Skin of body (tissue), 2 donors: ENCODE data around the gene ULK1. TPM values are rescaled to one million over a fixed set of nuclear protein-coding genes. Genes with fewer than 3 reads are reported as not detected.
"Not testable (repeated sequence)": the region's sequence is repeated elsewhere in the genome, so short reads cannot be mapped to it uniquely, and the experiment has no call there.

Experiments
- DNase-seq: peaks from one replicate; lab custom pipeline; 2025; lab: John Stamatoyannopoulos, UW
- total RNA-seq: library from RNA; depleted of rRNA; stranded (reverse); fragments of >200 nt; gene quantifications from one replicate; pipeline ENCODE4 v1.2.3, GENCODE V29; 2014

ULK1 gene
- total RNA-seq, 1 donor from 2014 or later, result 12.3 TPM

DNA sequence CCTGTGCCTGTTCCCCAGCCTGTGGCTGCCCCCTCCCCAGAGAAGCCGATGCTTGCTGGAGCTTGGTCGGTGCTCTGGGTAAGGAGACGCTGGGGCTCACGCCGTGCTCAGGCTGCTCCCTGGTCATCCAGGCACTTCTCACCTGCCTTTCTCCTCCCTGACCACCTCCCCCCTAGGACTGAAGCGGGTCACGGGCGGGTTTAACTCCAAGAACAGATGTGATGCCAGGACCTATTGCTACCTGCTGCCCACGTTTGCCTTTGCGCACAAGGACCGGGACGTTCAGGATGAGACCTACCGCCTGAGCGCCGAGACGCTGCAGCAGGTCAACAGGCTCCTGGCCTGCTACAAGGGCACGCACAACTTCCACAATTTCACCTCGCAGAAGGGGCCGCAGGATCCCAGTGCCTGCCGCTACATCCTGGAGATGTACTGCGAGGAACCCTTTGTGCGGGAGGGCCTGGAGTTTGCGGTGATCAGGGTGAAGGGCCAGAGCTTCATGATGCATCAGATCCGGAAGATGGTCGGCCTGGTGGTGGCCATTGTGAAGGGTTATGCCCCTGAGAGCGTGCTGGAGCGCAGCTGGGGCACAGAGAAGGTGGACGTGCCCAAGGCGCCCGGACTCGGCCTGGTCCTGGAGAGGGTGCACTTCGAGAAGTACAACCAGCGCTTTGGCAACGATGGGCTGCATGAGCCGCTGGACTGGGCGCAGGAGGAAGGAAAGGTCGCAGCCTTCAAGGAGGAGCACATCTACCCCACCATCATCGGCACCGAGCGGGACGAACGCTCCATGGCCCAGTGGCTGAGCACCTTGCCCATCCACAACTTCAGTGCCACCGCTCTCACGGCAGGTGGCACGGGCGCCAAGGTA lies 46.9 kb downstream of the ULK1 start:
- DNase-seq, result no peak

- no peak for DNase-seq
These were observed 47.5 kb downstream of the ULK1 start for GRCh38 chr12:131941987-131942341.

- DNase-seq, result no peak
These were observed 48.2 kb downstream of the ULK1 start for GRCh38 chr12:131942671-131943070.

- no peak for DNase-seq
These were observed 49.0 kb downstream of the ULK1 start for GRCh38 chr12:131943389-131943788.

- DNase-seq, result no peak
These were observed 49.5 kb downstream of the ULK1 start for GRCh38 chr12:131943876-131944275.

DNA sequence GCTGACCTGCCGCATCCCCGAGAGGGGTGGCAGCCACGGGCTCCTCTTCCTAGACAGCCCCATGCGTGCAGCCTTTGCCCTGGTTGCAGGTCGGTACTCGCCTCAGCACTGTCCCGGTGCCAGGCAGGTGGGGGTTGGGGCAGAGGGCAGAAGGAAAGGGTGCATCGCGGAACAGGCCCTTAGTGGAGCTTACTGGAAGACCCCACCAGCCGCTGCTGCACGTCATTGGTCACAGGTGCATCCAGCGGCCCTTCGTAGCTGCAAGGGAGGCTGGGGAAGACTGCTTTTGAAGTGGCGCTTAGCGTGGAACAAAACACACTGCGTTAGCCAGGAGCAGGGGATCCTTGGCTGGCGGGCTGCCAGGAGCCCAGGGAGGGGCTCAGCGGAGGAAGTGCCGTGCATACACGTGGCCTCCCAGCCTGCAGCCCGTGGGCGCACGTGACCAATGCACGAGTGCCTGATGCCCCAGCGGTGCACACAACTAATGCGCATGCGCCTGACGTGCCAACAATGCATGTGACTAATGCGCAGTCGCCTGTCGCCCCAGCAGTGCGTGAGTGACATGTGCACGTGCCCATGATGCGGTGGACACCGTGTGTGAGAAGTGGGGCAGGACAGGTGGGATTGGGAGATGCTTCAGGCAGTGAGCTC lies 50.3 kb downstream of the ULK1 start:
- no peak for DNase-seq

GRCh38 chr12:131946757-131947156 lies 52.3 kb downstream of the ULK1 start:
- no peak for DNase-seq

GRCh38 chr12:131947482-131948027 lies 53.1 kb downstream of the ULK1 start:
- no peak for DNase-seq

- no peak for DNase-seq
These were observed 53.8 kb downstream of the ULK1 start for GRCh38 chr12:131948166-131948712.

DNA sequence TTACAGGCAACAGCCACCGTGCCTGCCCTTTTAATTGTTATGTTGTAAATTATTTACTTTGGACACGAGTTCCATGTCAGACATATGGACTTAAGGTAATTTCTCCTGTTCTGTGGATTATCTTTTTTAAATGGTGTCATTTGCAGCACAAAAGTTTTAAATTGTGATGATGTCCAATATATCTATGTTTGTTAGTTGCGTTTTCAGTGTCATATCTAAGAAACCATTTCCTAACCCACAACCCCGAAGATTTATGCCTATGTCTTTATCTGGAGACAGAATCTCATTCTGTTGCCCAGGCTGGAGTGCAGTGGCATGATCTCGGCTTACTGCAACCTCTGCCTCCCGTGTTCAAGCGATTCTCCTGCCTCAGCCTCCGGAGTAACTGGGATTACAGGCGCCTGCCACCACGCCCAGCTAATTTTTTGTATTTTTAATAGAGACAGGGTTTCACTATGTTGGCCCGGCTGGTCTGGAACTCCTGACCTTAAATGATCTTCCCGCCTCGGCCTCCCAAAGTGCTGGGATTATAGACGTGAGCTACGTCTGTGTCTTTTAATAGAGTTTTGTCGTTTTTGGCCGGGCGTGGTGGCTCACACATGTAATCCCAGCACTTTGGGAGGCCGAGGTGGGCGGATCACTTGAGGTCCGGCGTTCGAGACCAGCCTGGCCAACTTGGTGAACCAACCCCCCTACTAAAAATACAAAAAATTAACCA lies 54.5 kb downstream of the ULK1 start:
- DNase-seq, result not testable (repeated sequence)

- peak; percentile 88 for DNase-seq
These were observed 55.2 kb downstream of the ULK1 start, which contains the start of gene EP400 for GRCh38 chr12:131949431-131950181. Gene EP400, plus strand, starts transcription at chr12:131949942. Its CDS starts 10,678 bp downstream, at chr12:131960620.

GRCh38 chr12:131950182-131950913 lies 55.9 kb downstream of the ULK1 start:
- no peak for DNase-seq

DNA sequence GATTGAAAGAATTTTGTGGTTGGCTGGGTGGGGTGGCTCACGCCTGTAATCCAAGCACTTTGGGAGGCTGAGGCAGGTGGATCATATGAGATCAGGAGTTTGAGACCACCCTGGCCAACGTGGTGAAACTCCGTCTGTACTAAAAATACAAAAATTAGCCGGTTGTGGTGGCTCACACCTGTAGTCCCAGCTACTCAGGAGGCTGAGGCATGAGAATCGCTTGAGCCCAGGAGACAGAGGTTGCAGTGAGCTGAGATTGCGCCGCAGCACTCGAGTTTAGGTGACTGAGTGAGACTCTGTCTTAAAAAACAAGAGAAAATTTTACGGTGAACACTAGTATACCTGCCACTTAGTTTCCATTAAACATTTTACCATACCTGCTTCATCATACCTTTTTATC lies 59.4 kb downstream of the ULK1 start:
- not testable (repeated sequence) for DNase-seq

DNA sequence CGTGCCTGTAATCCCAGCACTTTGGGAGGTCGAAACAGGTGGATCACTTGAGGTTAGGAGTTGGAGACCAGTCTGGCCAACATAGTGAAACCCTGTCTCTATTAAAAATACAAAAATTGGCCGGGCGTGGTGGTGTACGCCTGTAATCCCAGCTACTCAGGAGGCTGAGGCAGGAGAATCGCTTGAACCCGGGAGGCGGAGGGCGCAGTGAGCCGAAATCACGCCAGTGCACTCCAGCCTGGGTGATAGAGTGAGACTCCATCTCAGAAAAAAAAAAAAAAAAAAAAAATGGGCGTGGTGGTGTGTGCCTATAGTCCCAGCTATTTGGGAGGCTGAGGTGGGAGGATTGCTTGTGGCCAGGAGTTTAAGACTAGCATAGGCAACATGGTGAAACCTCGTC lies 60.0 kb downstream of the ULK1 start:
- not testable (repeated sequence) for DNase-seq

- no peak for DNase-seq
These were observed 64.7 kb downstream of the ULK1 start for GRCh38 chr12:131959116-131959515.

DNA sequence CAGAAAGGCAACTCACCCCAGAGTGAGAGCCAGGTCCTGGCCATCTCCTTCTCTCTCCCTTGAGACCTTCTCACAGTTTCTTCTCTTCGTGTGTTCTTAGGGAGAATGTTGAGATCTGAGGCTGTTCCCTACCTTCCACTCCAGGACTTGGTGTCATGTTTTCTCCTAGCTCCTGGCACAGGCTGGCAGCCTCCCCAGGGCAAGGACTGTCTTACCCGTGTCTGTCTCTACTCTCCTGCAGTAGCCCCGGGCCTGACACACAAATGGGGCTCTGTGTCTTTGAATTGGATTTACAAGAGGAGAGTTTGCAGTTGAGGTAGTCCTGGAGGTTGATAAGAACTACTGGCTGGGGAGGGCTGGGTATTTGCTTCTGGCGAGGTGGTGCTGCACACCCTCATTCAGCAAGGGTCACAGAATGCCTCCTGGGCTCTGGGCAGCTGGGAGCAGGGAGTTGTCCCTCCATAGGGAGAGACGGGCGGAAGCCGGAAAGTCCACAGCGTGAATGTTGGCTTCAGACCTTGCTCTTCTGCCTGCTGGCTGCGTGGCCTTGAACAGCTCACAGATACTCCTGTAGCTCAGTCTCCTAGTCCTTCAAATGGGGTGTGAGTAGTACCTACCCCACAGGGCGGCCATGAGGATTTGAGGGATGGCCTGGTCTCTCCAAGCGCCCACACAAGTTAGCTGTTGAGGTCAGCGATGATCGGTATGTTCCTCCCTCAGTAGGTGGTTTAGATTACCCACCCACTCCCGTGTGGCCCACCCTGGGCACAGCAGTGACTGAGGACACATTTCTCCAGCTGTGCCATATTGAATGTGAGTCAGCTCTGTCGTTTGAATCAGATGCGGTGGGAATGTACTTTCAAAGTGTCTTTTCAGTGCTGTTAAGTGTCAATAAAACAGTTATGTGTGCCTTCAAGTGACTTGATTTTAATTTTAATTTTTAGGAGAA lies 65.5 kb downstream of the ULK1 start:
- no peak for DNase-seq

DNA sequence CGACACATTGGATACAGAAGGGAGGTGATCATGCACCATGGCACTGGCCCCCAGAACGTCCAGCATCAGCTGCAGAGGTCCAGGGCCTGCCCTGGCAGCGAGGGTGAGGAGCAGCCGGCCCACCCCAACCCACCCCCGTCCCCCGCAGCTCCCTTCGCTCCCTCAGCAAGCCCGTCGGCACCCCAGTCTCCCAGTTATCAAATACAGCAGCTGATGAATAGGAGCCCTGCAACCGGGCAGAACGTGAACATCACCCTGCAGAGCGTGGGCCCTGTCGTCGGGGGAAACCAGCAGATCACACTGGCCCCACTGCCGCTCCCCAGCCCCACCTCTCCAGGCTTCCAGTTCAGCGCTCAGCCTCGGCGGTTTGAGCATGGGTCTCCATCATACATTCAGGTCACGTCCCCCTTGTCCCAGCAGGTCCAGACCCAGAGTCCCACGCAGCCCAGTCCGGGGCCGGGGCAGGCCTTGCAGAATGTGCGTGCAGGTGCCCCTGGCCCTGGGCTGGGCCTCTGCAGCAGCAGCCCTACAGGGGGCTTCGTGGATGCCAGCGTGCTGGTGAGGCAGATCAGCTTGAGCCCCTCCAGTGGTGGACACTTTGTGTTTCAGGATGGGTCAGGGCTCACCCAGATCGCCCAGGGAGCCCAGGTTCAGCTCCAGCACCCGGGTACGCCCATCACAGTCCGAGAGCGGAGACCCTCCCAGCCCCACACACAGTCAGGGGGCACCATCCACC lies 66.3 kb downstream of the ULK1 start:
- DNase-seq, result not testable (repeated sequence)

GRCh38 chr12:131961328-131961727 lies 66.9 kb downstream of the ULK1 start:
- not testable (repeated sequence) for DNase-seq
